ENCODE measurements around the gene USP32. TPM values are rescaled to one million over a fixed set of nuclear protein-coding genes. Genes with fewer than 3 reads are reported as not detected.
A peak's percentile ranks its signal among the peaks of the same experiment; 100 is the strongest.

Gene USP32
- polyA plus RNA-seq, 3 donors = 10.1 to 26.6 (median 16.6) TPM

GRCh38 chr17:60304502-60304901 lies 87.4 kb downstream of the USP32 start:
- H3K27ac ChIP-seq (ENCODE audit: low read depth in 1 of 2, low read length in 2 of 2) = peak overlapping the region; percentile 62 to 81
- H3K4me2 ChIP-seq (replicated peaks; ENCODE audit: extremely low read depth, low read length, poor library complexity, severe bottlenecking) = peak overlapping the region; percentile 26
- H3K27me3 ChIP-seq (ENCODE audit: control insufficient read depth in 2 of 2, insufficient read depth in 2 of 2, low read length in 2 of 2) = no peaks in the 10 kb centered on the region
- no peak for TF ChIP-seq CTCF (IDR thresholded peaks at IDR 0.05)
- WGBS (ENCODE audit: insufficient coverage) = no CpG with 5 or more reads among the region's 2 CpGs
- peaks cover 35% of the 10 kb centered on the region for H3K4me1 Mint-ChIP-seq
- peaks cover 83% of the 10 kb centered on the region for H4K20me1 ChIP-seq (ENCODE audit: insufficient read depth, low read length)
- DNase-seq = no peak
- H3K79me2 ChIP-seq (ENCODE audit: insufficient read depth, low read length) = peaks cover 88% of the 10 kb centered on the region
- peak overlapping the region in 1 of 3 experiments; percentile 31 for H3K4me3 ChIP-seq (replicated peaks in 1 of 3; ENCODE audit: low read depth in 2 of 3, low read length in 3 of 3)
- peaks cover 12 to 37% of the 10 kb centered on the region in 2 donors for H3K36me3 ChIP-seq (replicated peaks in 1 of 2; ENCODE audit: control insufficient read depth in 1 of 2, insufficient read depth in 2 of 2, low read length in 2 of 2)
- intact Hi-C loops (cut with micrococcal nuclease) = no loop called here
- no peaks in the 10 kb centered on the region for H3K9me3 ChIP-seq (replicated peaks in 1 of 2; ENCODE audit: control insufficient read depth in 1 of 2, insufficient read depth in 1 of 2, low read length in 2 of 2)
- peaks cover 21 to 32% of the 10 kb centered on the region in 2 donors for H3K36me3 Mint-ChIP-seq
- peaks cover 0 to 3% (median 0%) of the 10 kb centered on the region in 7 donors for H3K9me3 Mint-ChIP-seq
- no peak overlapping the region for H3K4me3 Mint-ChIP-seq
- no peak overlapping the region for H3K9ac ChIP-seq (ENCODE audit: insufficient read depth, low read length, poor library complexity, severe bottlenecking)
- peaks cover 0 to 2% (median 0%) of the 10 kb centered on the region in 3 donors for H3K27me3 Mint-ChIP-seq (ENCODE audit: low read depth in 3 of 3)
- peak overlapping the region; percentile 30 to 97 (median 87) for H3K27ac Mint-ChIP-seq
- H2AFZ ChIP-seq (ENCODE audit: insufficient read depth, low read depth, low read length, poor library complexity, severe bottlenecking) = no peak overlapping the region
- peaks cover 26 to 43% of the 10 kb centered on the region in 2 donors for H3K4me1 ChIP-seq (ENCODE audit: control insufficient read depth in 1 of 2, insufficient read depth in 2 of 2, low read length in 2 of 2)

GRCh38 chr17:60303406-60304099 lies 88.4 kb downstream of the USP32 start:
- peaks cover 88% of the 10 kb centered on the region for H3K79me2 ChIP-seq (ENCODE audit: insufficient read depth, low read length)
- peaks cover 20 to 27% of the 10 kb centered on the region in 2 donors for H3K36me3 Mint-ChIP-seq
- H3K27me3 Mint-ChIP-seq (ENCODE audit: low read depth in 3 of 3) = peaks cover 0 to 2% (median 0%) of the 10 kb centered on the region in 3 donors
- H3K4me3 ChIP-seq (replicated peaks in 1 of 3; ENCODE audit: low read depth in 2 of 3, low read length in 3 of 3) = peak overlapping the region in 1 of 3 experiments; percentile 31
- H3K4me1 ChIP-seq (ENCODE audit: control insufficient read depth in 1 of 2, insufficient read depth in 2 of 2, low read length in 2 of 2) = peaks cover 26 to 43% of the 10 kb centered on the region in 2 donors
- H3K36me3 ChIP-seq (replicated peaks in 1 of 2; ENCODE audit: control insufficient read depth in 1 of 2, insufficient read depth in 2 of 2, low read length in 2 of 2) = peaks cover 9 to 36% of the 10 kb centered on the region in 2 donors
- peak overlapping the region; percentile 26 for H3K4me2 ChIP-seq (replicated peaks; ENCODE audit: extremely low read depth, low read length, poor library complexity, severe bottlenecking)
- H3K9me3 Mint-ChIP-seq = peaks cover 0 to 3% (median 0%) of the 10 kb centered on the region in 7 donors
- H4K20me1 ChIP-seq (ENCODE audit: insufficient read depth, low read length) = peaks cover 86% of the 10 kb centered on the region
- intact Hi-C loops (cut with micrococcal nuclease) = no loop called here
- no peak for TF ChIP-seq CTCF (IDR thresholded peaks at IDR 0.05)
- peak overlapping the region in 1 of 2 donors; percentile 28 for H3K4me3 Mint-ChIP-seq
- peak overlapping the region; percentile 60 to 89 (median 76) for H3K27ac Mint-ChIP-seq
- no peaks in the 10 kb centered on the region for H3K9me3 ChIP-seq (replicated peaks in 1 of 2; ENCODE audit: control insufficient read depth in 1 of 2, insufficient read depth in 1 of 2, low read length in 2 of 2)
- peak overlapping the region in 1 of 2 donors; percentile 81 for H3K27ac ChIP-seq (ENCODE audit: low read depth in 1 of 2, low read length in 2 of 2)
- peak in 1 of 3 donors; percentile 32 for DNase-seq
- H3K27me3 ChIP-seq (ENCODE audit: control insufficient read depth in 2 of 2, insufficient read depth in 2 of 2, low read length in 2 of 2) = no peaks in the 10 kb centered on the region
- no CpG with 5 or more reads among the region's 3 CpGs for WGBS (ENCODE audit: insufficient coverage)
- H3K9ac ChIP-seq (ENCODE audit: insufficient read depth, low read length, poor library complexity, severe bottlenecking) = no peak overlapping the region
- H2AFZ ChIP-seq (ENCODE audit: insufficient read depth, low read depth, low read length, poor library complexity, severe bottlenecking) = no peak overlapping the region
- peaks cover 32% of the 10 kb centered on the region for H3K4me1 Mint-ChIP-seq

Data from CD14-positive monocyte (primary cell).